ENCODE results near the gene PVRIG.
"Not testable (repeated sequence)": the region's sequence is repeated elsewhere in the genome, so short reads cannot be mapped to it uniquely, and the experiment has no call there.

DNA sequence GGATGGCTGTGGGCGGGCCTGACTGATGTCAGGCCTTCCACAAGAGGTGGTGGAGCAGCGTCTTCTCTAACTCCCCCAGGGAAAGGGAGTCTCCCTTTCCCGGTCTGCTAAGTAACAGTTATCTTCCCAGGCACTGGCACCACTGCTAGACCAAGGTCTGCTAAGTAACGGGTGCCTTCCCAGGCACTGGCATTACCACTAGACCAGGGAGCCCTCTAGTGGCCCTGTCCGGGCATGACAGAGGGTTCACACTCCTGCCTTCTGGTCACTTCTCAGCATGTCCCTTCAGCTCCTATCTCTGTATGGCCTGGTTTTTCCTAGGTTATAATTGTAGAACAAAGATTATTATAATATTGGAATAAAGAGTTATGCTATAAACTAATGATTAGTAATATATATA lies 1.8 kb upstream of the PVRIG start:
- not testable (repeated sequence) for TF ChIP-seq SP1 (CRISPR knock-in tag; conservative IDR thresholded peaks at IDR 0.05); ZNF317 (CRISPR knock-in tag; IDR thresholded peaks at IDR 0.05; ENCODE audit: borderline replicate concordance, low read depth); MYBL2 (CRISPR knock-in tag; IDR thresholded peaks at IDR 0.05); GRHL2 (CRISPR knock-in tag; IDR thresholded peaks at IDR 0.05; ENCODE audit: insufficient replicate concordance, severe bottlenecking); NR3C1 (CRISPR knock-in tag; conservative IDR thresholded peaks at IDR 0.05; ENCODE audit: low read depth); ZNF121 (CRISPR knock-in tag; IDR thresholded peaks at IDR 0.05)
- TF ChIP-seq, protein P1, sequence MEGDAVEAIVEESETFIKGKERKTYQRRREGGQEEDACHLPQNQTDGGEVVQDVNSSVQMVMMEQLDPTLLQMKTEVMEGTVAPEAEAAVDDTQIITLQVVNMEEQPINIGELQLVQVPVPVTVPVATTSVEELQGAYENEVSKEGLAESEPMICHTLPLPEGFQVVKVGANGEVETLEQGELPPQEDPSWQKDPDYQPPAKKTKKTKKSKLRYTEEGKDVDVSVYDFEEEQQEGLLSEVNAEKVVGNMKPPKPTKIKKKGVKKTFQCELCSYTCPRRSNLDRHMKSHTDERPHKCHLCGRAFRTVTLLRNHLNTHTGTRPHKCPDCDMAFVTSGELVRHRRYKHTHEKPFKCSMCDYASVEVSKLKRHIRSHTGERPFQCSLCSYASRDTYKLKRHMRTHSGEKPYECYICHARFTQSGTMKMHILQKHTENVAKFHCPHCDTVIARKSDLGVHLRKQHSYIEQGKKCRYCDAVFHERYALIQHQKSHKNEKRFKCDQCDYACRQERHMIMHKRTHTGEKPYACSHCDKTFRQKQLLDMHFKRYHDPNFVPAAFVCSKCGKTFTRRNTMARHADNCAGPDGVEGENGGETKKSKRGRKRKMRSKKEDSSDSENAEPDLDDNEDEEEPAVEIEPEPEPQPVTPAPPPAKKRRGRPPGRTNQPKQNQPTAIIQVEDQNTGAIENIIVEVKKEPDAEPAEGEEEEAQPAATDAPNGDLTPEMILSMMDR (IDR thresholded peaks at IDR 0.05): not testable (repeated sequence)
- TF ChIP-seq, protein P2, sequence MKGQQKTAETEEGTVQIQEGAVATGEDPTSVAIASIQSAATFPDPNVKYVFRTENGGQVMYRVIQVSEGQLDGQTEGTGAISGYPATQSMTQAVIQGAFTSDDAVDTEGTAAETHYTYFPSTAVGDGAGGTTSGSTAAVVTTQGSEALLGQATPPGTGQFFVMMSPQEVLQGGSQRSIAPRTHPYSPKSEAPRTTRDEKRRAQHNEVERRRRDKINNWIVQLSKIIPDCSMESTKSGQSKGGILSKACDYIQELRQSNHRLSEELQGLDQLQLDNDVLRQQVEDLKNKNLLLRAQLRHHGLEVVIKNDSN (CRISPR knock-in tag; IDR thresholded peaks at IDR 0.05): not testable (repeated sequence)
- TF ChIP-seq, protein P3, sequence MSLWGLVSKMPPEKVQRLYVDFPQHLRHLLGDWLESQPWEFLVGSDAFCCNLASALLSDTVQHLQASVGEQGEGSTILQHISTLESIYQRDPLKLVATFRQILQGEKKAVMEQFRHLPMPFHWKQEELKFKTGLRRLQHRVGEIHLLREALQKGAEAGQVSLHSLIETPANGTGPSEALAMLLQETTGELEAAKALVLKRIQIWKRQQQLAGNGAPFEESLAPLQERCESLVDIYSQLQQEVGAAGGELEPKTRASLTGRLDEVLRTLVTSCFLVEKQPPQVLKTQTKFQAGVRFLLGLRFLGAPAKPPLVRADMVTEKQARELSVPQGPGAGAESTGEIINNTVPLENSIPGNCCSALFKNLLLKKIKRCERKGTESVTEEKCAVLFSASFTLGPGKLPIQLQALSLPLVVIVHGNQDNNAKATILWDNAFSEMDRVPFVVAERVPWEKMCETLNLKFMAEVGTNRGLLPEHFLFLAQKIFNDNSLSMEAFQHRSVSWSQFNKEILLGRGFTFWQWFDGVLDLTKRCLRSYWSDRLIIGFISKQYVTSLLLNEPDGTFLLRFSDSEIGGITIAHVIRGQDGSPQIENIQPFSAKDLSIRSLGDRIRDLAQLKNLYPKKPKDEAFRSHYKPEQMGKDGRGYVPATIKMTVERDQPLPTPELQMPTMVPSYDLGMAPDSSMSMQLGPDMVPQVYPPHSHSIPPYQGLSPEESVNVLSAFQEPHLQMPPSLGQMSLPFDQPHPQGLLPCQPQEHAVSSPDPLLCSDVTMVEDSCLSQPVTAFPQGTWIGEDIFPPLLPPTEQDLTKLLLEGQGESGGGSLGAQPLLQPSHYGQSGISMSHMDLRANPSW (CRISPR knock-in tag; conservative IDR thresholded peaks at IDR 0.05; ENCODE audit: low read depth): not testable (repeated sequence)
- TF ChIP-seq, protein P4, sequence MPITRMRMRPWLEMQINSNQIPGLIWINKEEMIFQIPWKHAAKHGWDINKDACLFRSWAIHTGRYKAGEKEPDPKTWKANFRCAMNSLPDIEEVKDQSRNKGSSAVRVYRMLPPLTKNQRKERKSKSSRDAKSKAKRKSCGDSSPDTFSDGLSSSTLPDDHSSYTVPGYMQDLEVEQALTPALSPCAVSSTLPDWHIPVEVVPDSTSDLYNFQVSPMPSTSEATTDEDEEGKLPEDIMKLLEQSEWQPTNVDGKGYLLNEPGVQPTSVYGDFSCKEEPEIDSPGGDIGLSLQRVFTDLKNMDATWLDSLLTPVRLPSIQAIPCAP (CRISPR knock-in tag; IDR thresholded peaks at IDR 0.05): not testable (repeated sequence)
- TF ChIP-seq, protein P5, sequence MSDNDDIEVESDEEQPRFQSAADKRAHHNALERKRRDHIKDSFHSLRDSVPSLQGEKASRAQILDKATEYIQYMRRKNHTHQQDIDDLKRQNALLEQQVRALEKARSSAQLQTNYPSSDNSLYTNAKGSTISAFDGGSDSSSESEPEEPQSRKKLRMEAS (CRISPR knock-in tag; IDR thresholded peaks at IDR 0.05): not testable (repeated sequence)

Data from WTC11 (cell line).